GM21447 (cell line): ENCODE measurements around the gene FAM76B.

ENCODE experiments used
- ATAC-seq: cut with Tn5 transposase; IDR thresholded peaks from one replicate; pipeline ENCODE4 v1.9.1; 2021; ENCODE audit not compliant: unreplicated experiment

FAM76B gene

DNA sequence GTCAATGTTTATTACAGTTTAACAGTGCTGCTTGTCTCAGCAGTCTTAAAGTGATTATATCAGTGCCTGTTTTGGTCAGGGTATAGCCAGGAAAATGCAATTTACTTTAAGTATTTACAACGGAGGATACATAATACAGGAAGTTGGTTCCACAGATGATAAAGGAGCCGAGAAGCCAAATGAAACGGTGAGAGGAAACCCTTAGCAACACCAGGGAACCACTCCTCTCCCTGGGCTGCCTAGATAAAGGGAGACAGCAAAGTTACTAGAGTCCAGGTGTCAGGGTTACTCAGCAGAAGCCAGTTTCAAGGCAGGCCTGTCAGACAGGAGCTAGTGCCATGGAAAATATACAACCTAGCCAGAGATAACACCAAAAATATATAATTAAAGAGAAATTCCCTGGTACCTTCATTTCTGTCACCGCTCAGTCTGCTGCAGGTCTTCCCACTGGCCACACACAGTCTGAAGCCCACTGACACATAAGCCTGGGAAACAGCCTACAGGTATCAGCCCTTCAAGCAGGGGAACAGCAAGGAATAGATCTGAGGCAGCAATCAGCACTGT is 55.5 kb downstream of the FAM76B start:
- ATAC-seq, result no peak

- ATAC-seq, result no peak
Observed at GRCh38 chr11:95732930-95733602, 56.5 kb downstream of the FAM76B start.

DNA sequence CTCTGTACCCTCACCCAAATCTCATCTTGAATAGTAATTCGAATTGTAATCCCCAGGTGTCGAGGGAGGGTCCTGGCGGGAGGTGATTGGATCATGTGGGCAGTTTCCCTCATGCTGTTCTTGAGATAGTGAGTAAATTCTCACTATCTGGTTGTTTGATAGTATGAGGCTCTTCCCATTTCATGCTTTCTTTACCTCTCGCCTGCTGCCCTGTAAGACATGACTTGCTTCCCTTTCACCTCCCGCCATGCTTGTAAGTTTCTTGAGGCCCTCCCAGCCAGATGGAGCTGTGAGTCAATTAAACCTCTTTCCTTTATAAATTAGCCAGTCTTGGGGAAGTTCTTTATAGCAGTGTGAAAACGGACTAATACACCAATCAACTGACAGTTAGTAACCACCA is 60.1 kb downstream of the FAM76B start:
- no peak for ATAC-seq

GRCh38 chr11:95728790-95729189 is 60.8 kb downstream of the FAM76B start:
- ATAC-seq, result no peak

DNA sequence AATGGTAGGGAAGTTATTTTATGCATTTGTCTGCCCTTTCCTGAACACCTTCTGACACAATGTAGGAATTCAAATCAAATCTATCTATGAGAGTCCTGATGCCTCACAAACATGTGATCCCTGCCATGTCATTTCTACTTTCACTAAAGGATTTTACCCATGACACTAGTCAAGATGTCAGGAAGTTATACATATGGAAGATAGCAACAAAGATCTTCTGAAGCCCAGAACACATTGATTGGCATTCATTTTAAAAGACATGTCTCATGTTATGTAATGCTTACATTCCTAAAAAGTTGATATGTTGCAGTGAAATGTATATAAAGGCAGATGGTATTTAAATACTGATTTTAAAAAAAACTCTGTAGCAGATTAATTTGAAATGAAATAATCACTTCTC is 61.5 kb downstream of the FAM76B start:
- no peak for ATAC-seq

DNA sequence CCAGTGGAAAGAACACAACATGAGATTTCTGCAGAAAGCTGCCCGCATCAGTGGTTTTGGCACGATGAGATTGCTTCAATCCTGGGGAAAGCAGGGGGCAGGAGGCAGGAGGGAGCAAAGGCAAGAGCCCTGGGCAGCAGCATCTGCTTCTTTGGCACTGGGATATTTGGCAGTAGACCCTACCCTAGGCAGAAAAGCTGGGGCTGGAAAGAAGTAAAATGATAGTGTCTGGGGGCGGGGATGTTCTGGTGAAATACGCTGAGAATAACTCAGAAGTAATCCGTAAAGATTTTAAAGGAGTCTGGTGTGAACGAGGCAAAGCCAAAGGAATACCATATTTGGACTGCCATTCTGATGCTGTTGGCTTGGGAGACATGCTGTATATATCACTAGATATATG is 62.0 kb downstream of the FAM76B start:
- ATAC-seq, result no peak

- ATAC-seq, result no peak
Observed at GRCh38 chr11:95727111-95727510, 62.5 kb downstream of the FAM76B start.

- ATAC-seq, result no peak
Observed at GRCh38 chr11:95725196-95725595, 64.4 kb downstream of the FAM76B start.

DNA sequence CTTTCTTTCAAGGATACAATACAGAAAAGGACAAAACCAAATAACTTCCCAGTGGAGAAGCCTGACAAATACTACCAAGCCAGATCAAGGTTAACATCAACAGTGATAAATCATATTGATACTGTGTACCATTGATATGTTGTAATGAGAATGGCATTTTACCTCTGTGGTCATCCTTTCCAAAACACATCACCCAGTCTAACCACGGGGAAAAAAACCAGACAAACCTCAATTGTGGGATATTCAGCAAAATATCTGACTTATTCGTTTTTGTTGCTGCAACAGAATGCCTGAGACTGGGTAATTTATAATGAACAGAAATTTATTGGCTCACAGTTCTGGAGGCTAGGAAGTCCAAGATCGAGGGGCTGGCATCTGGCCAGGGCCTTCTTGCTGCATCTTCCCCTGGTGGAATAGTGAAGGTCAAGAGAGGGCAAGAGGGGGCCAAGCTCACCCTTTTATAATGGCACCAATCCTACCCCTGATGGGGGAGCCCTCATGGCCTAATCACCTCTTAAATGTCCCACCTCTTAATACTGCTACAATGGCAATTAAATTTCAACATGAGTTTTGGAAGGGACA is 66.1 kb downstream of the FAM76B start:
- ATAC-seq, result no peak

DNA sequence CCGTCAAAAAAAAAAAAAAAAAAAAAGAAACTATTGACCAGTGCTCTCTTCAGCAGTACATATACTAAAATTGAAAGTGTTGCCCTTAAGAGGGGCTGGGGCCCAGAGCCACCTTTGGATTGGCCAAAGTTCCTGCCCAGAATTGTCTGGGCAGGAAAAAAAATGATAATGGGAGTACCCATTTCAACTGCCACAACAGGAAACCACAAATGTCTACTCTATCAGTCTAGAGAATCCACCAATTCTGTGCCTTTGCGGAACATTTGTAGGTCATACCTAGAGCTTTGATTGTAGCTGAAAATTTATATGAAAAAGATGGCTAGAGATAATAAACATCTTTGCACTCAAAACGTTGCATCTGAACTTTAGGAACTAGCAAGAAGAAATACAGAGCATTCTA is 69.4 kb downstream of the FAM76B start:
- ATAC-seq, result no peak
